ENCODE results near the gene GCK.

Gene GCK

DNA sequence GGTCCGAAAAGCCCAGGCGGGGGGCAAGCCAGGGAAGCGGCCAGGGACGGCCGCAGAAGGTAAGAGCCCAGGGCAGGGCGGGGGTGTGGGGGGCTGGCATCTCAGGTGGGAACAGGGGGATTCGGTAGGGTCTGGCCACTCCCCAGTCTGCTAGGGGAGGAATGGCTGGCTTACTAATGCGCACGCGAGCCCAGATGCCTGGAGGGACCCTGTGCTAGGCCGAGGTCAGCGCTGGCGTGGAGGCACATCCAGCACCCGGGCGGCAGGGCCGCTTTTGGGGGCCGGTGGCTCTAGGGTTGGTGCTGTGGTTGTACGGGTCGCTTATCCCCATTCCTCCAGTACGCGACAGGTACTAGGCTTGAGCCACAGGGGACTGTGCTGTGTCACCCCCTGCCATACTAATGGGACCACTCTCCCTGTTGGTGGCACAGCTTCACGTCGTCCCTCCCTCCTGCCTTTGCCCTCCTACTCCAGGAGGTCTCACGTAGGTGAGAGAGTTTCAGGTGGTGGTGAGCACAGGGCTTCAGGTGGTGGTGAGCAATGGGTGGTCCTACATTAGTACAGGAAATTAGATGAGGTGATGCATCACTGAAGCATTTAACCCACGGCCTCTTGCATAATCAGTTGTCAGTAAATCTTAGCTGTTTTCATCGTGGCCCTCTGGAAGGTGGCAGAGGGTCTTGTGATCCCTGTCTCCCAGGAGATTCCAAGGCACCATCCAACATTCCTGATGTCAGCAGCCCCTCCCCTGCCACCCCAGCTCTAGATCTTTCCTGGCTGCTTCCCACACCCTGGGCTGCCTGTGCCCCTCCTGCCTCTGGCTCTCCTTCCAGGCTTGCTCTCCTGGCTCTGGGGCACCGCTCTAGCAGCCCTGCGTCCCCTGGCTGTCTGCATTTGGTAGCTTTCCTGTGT lies 84.1 kb downstream of the GCK start:
- DNase-seq (ENCODE audit: low read depth, low spot score), result peak; percentile 52

DNA sequence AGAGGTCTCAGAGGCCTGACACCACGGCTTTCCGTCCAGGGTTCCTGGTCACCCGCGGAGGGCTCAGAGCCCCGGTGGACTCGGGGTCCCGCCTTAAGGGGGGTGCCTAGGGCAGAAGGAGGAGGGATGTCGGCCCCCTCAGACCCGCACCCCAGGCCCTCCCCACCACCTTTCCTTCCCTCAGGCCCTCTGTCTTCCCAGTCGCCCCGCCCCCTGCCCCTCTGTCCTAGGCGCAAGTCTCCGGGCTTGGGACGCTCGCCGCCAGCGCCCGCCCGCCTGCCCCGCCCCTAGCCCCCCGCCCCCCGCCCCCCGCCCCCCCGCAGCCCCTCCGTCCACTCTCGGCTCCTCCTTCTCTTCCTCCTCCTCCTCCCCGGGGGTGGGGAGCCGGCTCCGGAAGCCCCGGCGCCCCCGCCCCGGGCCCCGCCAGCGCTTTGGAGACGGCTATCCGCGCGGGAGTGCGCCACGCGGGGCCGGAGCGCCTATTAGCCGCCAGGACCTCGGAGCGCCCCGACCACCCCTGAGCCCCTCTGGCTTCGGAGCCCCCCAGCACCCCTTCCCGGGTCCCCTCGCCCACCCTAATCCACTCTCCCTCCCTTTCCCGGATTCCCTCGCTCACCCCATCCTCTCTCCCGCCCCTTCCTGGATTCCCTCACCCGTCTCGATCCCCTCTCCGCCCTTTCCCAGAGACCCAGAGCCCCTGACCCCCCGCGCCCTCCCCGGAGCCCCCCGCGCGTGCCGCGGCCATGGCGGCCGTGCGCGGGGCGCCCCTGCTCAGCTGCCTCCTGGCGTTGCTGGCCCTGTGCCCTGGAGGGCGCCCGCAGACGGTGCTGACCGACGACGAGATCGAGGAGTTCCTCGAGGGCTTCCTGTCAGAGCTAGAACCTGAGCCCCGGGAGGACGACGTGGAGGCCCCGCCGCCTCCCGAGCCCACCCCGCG lies 85.0 kb downstream of the GCK start, which contains the start of gene AEBP1:
Gene AEBP1 (plus strand): TSS at position 423 of the 937 bp plus-strand sequence. CDS start 321 bp downstream, at position 744.
- DNase-seq (ENCODE audit: low read depth, low spot score), result no peak

DNA sequence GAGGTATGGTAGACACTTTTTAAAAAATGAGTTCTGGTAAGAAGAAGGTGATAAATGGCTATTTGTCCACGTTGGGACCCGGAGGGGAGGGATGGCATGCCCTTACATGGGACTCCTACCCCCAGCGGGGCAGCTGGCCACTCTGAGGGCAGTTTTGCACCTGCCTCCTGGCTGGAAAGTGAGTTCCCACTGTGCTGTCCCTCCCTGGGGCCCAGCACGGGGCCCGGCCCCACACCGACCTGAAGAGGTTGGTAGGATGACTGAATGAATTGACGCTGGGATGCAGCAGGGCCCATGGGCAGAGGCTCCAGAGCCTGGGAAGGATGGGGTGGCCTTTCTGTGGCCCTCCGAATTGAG lies 85.7 kb downstream of the GCK start:
- no peak for DNase-seq (ENCODE audit: low read depth, low spot score)

DNA sequence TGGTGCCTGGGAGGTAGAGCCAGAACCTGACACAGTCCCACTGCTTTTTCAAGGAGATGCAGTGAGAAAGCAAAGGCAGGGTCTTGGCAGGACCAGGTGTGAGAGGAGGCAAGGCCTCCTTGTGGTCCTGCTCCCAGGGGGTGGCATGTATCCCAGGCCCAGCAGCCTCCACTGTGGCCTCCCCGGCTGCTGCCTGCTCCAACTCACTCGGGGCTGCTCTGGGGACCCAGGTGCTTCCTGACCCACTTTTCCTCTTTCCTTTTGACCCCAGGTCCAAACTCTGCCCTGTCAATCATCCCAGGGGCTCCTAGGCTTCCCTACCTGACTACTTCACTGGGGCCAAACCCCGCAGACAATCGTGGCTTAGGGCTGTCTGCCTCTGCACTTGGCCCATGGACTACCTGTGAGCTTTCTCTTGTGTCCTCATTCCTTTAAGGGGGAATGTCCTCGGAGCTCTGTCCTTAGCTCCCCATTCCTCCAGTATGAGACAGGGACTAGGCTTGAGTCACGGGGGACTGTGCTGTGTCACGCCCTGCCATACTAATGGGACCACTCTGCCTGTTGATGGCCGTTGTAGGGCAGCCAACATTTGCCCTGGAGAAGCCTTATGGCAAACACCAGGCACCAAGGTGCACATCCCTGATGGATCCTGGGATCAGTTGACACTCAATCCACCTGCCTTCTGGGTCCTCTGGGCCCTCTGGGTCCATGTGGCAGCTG lies 86.2 kb downstream of the GCK start:
- no peak for DNase-seq (ENCODE audit: low read depth, low spot score)

DNA sequence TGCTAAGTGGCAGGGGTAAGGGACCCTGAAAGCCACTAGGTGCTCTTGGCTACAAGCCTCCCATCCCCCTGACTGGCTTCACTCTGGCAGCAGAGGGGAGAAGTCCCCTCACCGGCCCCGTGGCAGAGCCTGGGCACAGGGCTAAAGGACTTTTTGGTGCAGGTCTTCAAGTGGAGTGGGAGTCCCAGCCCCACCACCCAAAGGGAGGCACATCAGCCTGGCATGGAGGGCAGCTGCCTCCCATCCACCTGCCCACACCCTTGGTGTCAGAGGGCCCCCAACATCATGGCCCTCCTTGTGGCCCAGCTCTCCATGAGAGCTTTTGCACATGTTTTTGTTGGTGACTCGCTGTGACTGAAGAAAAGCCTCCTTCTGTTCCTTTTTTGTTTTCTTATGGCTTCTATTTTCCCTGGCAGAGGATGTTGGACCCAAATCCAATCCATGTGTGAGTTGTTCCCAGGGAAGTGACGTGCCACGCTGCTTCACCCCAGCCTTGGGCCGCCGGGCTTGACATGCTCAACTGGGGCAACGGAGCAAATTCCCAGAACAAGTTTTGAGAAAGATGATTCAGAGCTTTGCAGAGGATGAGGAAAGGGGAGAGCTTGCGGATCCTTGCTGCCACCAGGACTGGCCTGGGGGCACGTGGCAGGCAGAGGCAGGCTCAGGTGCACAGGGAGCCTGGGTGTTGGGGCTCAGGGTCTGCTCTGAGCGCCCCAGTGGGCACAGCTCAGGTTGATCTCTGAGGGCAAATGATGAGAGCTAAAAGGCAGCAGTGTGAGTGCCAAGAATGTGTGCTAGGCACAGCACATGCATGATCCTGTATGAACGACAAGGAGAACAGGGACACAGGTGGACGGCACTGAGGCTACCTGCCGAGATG lies 87.0 kb downstream of the GCK start:
- DNase-seq (ENCODE audit: low read depth, low spot score), result no peak

DNA sequence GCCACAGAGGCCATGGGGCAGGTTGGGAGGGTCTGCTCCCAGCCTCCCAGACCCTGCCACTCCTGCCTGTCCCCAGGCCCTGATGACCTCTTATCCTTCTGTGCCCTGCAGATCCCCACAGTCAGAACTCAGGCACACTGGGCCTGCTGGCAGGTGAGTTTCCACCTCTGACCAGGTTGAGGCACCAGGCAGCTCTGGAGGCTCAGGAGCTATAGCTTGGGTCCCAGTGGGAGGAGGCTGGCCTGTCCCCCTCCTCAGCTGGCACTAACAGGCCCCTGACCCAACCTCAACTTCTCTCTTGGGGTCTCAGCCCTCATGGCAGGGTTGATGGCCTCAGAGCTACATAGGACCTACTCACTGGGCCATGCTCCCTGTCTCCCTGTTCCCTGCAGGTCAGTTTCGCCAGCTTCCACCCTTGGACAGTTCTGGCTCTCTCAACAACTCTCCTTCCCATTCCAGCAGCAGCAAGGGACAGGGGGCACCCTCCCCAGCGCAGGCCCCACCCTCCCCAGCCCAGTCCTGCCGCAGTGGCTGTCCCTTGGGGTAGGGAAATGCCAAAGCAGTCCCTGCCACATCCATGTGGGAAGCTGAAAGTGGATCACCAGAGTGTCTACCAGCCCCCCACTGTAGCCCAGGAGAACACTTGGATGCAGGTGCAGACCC lies 87.8 kb downstream of the GCK start:
- DNase-seq (ENCODE audit: low read depth, low spot score), result no peak

DNA sequence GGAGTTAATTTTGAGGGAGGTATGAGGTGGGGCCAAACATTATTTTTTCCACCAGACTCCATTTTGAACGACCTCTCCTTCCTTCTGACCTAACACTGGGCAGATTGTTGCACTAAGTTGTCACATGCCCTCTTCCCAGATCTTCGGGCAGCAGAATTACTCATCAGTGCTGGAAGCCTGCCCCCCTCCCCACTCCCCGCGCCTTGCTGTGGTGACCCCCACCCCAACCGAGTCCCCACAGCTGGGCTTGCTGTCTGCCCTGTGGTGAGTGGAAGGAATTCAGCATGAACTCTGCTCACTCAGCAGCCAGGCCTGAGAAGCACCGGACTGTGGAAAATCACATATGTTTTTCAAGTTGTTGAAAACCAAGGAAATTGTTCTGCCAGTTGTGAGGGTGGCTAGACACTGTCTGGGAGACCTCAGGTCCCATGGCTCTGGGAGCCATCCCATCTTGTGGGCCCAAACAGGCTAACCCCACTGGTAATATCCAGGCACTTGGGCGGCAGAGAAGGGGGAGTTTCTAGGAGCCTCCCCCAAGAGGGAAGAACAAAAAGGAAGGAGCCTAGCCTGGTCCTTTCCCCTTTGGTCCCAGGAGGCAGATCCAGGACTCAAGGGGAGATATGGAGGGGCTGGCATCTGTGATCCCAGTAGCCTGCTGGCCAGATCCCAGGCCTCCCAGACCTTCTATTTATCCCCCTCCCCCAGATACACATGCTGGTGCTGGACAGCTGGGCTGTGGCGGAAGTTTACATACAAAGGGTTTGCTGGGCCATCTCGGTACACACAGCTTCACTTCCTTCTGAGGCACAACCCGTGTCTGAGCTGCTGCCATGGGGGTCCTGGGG lies 88.6 kb downstream of the GCK start:
- DNase-seq (ENCODE audit: low read depth, low spot score), result peak; percentile 24

DNA sequence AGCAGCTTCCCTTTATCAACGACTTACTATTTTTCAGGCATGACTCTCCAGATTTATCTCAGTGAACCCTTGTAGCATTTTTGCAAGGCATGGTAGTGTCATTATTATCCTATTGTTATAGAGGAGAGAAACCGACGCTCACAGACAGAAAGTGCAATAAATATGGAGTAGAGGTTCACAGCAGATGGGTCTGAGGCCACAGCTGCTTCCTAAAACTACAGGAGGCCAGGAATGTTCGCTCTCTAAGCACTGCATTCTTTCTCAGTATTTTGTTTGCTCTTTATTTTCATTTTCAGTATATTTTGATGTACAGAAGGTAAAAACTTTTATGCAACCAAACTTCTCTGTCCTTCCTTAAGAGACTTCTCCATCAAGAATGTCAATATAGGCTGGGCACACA lies 89.6 kb downstream of the GCK start:
- DNase-seq (ENCODE audit: low read depth, low spot score), result no peak

DNA sequence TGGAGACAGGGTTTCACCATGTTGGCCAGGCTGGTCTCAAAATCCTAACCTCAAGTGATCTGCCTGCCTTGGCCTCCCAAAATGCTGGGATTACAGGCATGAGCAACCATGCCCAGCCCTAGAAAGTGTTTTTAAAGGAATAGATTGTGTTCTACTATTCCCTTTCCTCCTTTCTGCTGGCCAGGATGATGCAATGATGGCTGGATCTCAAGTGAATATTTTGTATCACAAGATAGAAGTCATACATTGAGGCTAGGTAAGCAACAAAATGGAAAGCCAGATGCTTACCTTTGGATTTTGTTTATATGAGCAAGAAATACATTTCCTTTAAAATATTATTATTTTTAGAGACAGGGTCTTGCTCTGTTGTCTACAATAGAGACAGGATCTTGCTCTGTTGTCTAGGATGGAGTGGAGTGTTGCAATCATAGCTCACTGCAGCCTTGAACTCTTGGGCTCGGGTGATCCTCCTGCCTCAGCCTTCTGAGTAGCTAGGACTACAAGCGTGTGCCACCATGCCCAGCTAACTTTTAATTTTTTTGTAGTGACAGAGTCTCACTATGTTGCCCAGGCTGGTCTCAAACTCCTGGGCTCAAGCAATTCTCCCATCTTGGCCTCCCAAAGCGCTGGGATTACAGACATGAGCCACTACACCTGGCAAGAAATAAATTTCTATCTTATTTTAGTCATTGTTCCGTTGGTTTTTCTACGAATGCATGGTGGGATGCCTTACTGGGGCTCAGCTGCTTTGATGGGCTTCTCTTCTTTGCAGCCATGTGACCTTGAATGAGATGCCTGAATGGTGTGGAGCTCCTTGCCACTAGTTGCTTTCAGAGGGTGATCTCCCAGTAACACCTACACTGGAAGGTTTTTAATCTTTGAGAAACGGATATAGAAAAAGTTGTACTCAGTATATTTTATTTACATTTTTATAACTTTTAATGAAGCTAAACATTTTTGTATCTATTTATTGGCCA lies 90.9 kb downstream of the GCK start:
- DNase-seq (ENCODE audit: low read depth, low spot score), result no peak

DNA sequence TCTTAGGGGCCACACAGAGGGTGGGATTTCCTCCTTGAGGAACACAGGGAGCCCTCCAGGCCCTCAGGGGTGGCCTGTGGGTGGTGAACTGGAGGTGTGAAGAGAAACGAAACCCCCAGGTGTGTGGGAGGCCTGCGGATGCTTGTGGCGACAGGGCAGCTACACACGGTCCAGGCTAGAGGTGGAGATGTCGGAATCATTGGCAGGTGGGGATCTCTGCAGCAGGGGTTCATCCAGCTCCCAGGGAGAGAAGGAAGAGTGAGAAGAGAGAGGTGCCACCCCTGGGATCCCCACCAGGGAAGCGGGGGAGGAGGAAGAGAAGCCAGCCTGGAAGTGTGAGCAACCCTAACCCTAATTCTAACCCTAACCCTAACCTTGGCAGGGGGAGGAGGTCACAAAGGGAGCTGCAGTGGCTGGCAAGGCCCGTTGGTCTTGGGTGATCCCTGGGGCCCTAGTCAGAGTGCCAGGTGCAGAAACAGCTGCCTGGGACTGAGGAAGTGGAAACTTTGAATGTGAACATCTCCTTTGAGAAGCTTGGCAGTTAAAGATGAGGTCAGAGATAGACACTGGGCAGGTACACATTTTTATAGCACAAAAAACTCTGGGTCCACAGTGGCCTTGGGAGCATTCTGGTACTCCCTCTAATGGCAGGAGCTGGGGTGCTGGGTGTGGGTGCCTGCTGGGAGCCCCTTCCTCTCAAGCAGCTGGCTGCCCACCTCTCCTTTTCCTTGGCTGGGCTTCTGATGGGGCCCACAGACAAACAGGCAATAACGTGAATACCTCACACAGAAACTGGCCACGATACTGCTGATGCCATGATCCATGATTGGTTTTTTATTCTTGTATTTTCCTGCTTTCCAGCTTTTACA lies 91.9 kb downstream of the GCK start:
- no peak for DNase-seq (ENCODE audit: low read depth, low spot score)

DNA sequence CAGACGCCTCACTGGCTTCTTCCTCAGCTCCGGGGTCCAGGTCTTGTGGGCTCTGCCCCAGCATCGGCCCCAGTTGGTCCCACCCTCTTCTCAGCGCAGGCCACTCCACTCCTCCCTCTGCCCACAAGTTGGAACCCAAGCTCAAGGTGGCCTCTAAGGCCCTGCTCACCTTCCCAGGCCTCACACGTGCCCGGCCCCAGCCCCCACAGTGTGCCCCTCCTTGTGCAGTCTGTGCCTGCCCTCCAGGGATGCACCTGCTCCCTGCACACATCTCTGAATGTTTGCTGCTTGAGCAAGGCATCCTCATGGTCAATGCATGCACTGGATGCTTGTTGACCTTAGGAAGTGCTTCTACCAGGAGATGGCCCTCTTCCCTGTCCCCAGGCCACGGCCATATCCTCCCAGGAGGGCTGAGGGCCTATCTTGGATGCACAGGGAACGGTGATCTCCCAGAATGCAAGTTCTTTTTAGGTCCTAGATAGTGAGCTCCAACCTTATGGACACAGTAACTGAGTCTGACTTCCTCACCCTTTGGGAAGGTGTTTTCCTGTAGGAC lies 92.8 kb downstream of the GCK start:
- no peak for DNase-seq (ENCODE audit: low read depth, low spot score)

DNA sequence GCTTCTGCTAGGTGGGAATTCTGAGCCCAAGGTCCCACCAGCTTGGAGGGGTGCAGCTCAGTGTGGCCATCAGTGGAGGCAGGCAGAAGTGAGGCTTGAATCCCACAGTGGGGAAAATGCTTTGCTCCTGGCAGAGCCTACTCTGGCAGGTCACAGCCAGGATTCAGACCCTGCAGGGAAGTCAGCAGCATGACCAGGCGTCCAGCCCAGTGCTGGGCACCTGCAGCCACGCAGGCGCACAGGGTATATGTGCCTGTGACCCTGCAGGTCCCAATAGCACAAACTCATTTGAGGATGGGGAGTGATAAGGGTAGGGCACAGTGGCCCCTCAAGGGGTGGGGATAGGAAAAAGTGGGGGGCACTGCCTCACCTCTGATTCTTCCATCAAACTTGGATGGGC lies 93.5 kb downstream of the GCK start:
- no peak for DNase-seq (ENCODE audit: low read depth, low spot score)

DNA sequence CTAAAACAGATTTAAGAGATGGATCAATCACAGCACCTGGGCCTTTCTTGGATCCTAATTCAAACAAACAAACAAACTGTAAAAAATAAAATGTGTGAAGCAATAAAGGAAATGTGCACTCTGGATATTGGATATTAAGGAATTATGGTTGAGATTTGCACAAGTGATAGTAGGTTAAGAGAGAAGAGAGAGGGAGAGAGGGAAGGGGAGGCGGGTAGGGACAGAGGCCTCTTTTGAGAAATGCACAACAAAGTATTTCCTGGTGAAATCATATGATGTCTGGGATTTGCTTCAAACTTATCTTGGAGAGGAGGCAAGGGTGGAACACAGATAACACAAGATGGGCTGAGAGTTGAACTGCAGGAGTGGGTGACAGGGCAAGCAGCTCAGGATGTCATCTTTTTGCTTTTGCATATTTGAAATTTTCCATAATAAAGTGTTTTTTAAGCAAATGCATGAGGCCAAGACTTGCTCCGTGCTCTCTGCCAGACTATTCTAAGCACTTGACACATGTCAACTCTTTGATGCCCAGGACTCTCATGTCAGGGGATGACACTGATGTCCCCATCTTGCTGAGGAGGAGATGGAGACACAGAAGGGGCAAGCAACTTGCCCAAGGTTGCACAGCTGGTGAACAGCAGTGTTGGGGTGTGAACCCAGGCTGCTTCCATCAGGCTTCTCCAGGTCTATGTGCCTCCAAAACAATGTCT lies 94.2 kb downstream of the GCK start:
- DNase-seq (ENCODE audit: low read depth, low spot score), result no peak

DNA sequence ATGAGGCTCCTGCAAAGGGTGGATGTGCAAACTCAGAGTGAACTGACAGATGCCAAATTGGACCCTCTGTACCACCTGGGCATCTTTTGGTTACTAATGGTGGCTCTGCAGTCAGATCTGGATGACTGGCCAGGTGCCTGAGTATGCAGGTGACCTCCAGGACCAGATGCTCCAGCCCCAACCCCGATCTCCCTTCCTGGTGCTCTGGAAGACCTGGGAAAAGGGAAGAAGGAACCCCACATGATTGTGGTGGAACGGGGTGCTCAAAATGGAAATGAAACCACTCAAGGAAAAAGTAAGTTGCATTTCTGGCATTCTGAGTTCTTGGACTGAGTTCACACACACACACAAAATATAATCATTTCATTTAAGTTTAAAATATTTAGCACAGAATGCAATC lies 94.9 kb downstream of the GCK start:
- no peak for DNase-seq (ENCODE audit: low read depth, low spot score)
